GM15510 (cell line): ENCODE results near the gene RNF213.

ENCODE experiments used
- POLR2A ChIP-seq: IDR thresholded peaks from 3 replicates; pipeline ENCODE4 v1.6.1; 2011; ENCODE audit warnings: borderline replicate concordance; ENCODE audit not compliant: insufficient read length; ENCODE audit errors: extremely low read depth

RNF213 gene

DNA sequence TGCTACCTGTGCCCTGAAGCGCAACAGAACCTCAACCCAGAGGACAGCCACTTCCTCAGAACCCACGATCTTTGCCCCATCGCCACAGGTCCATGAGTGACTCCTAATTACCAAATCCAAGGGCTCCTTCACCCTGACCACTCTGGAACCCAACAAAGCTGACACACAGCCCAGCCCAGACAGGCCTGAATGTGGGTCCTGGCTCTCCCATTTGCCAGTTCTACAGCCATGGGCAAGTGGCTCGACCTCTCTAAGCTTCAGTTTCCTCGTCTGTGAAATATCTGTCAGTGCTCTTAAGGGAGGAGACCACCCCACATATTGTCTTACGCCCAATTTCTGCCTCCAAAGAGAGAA, 136.4 kb downstream of the RNF213 start:
- TF ChIP-seq POLR2A: no peak

DNA sequence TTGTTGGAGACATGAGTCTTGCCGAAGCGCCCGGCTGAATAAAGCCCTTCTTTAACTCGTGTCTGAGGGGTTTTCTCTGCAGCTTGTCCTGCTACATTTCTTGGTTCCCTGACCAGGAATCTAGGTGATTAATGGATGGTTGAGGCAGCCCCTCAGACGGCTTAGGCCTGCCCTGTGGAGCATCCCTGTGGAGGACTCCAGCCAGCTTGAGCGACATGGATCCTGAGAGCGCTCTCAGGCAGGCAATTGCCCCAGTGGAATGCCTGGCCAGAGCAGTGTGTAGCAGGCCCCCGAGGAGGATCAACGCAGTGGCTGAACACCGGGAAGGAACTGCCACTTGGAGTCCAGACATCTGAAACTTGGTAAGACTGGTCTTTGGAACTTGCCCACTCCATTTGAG, 137.0 kb downstream of the RNF213 start:
- TF ChIP-seq POLR2A: no peak

DNA sequence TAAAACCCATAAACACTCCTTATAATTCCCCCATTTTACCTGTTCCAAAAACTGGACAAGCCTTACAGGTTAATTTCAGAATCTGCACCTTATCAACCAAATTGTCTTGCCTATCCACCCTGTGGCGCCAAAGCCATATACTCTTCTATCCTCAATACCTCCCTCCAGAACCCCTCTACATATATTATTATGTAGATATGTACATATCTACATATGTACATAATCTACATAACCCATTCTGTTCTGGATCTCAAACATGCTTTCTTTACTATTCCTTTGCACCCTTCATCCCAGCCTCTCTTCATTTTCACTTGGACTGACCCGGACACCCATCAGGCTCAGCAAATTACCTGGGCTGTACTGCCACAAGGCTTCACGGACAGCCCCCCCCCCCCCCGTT, 142.3 kb downstream of the RNF213 start:
- no peak for TF ChIP-seq POLR2A

DNA sequence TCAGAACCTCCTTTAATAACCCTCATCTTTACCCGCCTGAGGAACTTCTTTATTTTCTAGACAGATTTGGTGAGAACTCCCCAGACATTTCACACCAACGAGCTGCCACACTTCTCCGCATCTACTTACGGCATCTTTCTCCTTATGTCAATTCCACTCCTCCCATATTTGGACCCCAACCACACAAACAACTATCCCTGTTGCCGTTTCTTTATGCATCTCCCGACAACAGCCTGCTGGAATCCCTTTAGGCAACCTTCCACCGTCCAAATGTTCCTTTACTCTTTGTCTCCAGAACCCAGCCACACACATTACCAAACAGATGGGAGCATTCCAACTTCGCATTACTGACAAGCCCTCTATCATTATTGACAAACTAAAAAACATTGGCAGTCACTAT, 145.5 kb downstream of the RNF213 start:
- no peak for TF ChIP-seq POLR2A

DNA sequence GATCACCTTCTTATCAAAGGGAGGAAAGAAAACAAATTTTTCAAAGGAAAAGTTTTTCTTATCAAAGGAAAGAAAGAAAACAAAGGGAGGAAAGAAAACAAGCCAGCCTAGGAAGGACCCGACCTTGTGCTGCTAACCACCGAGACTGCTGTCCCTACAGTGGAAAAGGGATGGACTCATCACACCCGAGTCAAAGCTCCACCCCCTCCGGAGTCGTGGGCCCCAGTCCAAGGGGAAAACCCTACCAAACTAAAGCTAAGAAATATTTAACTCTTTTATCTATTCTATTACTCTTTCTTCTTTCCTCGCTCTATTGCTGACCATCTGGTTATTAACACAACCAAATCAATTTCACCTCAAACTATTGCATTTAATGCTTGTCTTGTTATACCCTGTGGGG, 148.2 kb downstream of the RNF213 start:
- TF ChIP-seq POLR2A: no peak

DNA sequence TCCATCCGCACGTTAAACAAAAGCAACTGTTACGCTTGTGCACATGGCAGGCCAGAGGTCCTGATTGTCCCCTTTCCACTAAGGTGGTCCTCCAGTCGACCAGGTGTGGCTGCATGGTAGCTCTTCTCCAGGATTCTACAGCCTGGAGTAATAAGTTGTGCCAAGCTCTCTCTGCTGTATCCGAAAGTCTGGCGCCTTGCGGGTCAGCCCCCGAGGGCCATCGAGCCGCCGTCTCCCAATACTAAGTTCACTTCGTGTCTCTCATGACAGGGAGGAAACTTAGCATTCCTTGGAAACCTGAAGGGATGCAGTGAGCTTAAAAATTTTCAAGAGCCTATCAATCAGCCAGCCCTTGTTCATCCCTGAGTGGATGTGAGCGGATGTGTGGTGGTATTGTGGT, 149.0 kb downstream of the RNF213 start:
- TF ChIP-seq POLR2A: no peak

DNA sequence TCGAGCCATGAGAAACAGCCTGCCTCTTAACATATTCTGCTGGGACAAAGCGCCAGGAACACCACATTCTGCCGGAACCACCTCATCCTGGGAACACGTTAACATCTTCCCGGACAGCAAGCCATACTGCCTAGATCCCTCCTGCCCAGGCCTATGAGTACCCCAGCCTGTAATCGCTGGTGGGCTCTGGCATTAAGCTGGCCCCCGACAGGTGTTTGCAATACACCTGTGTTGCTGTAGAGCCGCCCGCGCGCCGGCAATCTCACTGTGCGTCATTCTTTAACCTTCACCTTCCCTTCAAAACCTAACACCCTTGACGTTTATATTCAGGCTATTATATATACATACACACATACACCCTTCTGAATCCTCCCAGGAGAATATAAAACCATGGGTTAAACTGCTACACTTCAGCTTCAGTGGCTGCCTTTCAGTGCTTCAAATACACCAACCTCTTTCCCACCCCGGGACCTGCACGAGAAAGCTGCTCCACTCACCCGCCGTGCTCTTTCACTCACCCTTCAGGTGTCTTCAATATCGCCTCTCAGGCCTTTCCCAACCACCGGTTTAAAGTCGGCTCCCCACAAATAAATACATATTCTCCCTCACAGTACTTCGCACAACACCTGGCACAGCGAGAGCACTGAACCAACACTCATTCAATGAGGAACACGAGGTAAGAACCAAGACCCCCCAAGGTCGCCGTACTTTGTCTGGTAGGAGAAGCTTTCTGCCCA, 153.3 kb downstream of the RNF213 start:
- TF ChIP-seq POLR2A: no peak

DNA sequence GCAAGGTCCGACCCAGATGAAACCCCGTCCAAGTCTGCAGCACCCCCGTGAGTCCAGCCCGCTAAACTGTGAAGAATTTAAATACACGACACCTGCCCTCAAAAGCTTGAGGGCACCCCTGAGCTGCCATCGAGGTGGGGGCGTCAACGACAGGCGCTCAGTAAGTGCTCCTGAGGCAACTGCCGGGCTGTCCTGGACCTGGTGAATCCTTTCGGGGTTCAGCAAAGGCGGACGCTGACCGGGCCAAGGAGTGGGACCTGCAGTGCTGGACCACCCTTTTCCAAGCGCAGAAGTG, 153.8 kb downstream of the RNF213 start:
- no peak for TF ChIP-seq POLR2A

DNA sequence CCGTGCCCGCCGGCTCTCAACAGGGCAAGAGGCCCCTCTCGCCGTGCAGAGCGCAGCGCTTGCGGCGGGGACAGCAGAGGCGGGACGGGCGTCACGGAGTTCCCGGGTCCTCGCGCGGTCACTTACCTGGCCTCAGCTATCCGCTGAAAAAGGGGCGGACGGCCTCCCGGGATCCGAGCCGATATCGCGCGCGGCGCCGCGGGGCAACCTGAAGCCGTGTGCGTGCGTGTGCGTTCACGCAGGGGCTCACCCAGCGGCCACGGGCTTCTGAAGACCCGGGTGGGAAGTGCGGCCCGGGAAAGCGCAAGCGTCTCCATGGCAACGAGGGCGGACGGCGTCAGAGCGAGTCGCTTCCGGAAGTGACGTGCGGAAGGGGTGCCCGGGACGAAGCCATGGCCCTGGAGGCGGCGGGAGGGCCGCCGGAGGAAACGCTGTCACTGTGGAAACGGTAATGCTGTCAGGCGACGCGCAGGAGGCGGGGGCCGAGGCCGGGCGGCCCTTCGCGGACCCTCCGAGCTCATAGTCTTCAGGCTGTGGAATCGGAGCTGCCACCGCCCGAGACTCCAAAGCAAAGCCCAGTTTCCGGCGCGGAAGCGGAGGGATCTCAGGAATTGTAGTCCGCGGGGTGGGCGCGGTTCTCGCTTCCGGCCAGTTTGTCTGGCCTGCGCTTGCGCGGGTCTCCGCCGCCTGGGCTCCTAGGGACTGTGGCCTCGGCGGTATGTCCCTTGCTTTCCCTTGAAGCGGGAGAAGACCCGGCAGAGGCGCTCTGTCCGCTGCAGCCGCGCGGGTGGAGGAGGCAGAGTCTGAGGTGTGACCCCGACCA, 154.4 kb downstream of the RNF213 start, which contains the start of gene ENDOV:
ENDOV (plus strand) TSS at position 365 of the 823 bp plus-strand sequence; CDS start at position 393, 28 bp downstream.
- TF ChIP-seq POLR2A: peak; percentile 71

DNA sequence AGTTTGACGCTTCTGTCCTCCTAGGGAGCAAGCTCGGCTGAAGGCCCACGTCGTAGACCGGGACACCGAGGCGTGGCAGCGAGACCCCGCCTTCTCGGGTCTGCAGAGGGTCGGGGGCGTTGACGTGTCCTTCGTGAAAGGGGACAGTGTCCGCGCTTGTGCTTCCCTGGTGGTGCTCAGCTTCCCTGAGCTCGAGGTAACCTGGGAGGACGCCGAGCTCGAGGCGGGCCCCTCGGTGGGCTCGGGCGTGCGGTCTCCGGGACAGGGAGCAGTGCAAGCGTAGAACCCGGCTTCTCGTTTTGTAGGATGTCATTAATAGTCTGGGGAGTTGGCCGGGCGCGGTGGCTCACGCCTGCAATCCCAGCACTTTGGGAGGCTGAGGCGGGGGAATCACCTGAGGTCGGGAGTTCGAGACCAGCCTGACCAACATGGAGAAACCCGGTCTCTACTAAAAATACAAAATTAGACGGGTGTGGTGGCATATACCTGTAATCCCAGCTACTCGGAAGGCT, 155.0 kb downstream of the RNF213 start:
- no peak for TF ChIP-seq POLR2A

DNA sequence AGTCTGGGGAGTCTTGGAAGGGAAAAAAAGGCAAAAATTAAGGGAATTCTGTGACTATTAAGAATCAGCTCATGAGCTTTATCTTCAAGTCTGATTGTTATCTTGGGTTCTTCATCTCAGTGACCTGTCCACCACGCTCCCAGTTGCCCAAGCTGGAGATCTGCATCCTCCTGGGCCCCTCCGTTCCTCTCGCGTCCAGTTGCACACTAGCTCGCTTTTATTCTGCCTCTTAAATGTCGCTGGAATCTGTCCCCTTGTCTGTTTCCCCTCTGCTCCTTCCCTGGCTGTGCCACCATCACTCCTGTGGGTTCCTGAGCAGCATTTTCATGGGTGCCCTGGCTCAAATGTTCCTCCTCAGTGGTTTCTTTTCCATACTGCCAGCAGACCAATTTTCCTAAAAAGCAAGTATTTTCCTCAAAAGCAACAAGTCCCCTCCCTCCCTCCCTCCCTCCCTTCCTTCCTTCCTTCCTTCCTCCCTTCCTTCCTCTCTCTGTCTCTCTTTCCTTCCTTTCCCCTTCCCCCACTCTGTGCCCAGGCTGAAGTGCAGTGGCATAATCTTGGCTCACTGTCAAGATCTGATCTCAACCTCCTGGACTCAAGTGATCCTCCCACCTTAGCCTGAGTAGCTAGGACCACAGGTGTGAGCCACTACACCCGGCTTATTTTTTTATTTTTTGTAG, 155.7 kb downstream of the RNF213 start:
- no peak for TF ChIP-seq POLR2A

DNA sequence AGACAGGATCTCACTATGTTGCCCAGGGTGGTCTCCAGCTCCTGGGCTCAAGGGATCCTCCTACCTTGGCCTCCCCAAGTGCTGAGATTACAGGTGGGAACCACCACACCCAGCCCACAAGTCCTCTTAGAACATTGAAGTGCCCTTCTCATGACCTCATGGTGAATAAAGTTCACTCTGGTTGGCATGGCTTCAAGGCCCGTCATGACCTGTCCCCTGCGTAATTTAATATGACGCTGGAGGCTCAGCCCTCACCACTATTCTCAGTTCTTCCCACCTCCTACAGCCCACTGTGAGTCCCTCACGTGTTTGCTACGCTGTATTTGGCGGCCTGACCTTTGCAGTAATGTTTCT, 156.3 kb downstream of the RNF213 start:
- no peak for TF ChIP-seq POLR2A

DNA sequence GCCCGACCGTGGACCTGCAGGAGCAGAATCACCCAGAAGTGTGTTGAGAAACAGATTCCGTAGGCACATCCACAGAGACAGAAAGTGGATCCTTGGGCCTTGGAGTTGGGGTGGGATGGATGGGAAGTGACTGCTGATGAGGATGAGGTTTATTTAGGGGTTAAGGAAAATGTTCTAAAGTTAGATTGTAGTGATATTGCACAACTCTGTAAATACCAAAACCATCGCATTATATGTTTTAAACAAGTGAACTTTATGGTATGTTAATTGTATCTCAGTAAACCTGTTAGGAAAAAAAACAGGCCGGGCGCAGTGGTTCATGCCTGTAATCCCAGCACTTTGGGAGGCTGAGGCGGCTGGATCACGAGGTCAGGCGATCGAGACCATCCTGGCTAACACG, 157.9 kb downstream of the RNF213 start:
- TF ChIP-seq POLR2A: no peak

DNA sequence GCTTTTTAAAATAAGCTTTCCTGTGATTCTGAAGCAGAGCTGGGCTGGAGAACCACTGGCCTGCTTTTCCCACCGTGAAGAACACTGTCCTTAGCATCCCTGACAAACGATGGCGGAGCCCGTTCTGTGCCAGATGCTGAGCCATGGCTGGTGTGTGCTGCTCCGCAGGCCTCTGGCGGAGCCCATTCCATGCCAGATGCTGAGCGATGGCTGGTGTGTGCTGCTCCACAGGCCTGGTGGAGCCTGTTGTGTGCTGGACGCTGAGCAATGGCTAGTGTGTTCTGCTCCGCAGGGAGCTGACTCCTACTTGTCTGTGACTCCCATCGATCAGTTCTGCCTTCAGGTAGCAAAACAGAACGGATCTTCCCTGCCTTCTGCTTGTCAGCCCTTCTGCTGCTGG, 158.6 kb downstream of the RNF213 start:
- no peak for TF ChIP-seq POLR2A

DNA sequence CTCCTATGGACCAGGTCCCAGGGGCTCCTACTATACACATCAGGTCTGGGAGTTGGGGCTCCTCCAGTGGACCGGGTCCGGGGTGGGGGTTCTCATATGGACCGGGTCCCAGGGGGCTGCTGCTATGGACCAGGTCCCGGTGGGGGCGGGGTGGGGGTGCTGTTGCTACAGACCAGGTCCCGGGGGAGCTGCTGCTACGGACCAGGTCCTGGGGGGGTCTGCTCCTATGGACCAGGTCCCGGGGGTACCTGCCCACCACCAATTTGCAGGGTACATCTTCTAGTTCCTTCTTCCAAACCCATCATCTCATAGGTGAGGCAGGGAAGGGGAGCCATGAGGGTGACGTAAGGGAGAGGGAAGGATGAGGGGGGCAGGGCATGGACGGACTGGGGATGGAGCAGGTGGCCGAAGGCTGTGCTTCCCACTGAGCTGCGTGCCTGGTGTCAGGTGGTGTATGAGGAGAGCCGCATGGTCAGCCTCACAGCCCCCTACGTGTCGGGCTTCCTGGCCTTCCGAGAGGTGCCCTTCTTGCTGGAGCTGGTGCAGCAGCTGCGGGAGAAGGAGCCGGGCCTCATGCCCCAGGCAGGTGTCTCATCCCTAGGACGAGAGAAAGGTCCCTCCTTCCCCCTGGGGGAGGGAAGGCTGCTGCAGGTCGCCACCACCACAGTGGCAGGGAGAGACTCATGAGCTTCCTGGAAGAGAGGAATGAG, 160.9 kb downstream of the RNF213 start:
- no peak for TF ChIP-seq POLR2A

DNA sequence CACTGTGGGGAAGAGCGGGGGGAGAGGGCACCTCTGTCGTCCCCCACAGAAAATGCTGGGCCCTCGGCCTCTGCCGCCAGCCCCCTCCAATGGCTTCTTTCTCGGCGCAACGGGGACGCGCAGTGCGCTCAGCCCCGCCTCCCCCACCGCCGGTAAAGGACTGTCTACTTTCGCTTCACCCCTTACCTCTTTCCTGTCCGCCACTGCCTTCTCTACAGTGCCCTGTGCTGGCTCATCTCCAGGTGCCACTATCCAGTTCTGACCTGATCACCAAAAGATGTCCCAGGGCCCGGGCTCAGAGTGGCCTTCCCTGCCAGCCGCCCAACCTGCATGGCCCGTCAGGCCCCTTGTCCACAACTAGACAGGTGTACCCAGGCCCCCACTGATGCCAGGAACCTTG, 161.6 kb downstream of the RNF213 start:
- TF ChIP-seq POLR2A: no peak

DNA sequence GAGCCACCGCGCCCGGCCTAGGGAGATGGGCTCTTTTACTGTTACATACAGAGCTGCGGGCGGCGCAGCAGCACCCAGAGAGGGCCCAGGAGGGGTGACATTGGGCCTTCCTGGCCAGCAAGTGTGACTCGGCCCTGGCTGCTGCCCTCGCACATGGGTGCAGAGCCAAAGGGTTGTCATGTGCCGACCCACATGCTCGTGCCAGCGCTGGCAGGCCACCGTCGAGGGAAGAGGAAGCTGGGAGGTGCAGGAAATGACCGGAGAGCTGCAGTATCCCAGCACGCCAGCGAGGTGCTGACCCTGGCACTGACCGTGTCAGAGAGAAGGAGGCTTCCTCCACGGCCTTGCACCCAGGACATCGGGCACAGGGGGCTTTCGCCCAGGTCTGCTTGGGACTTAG, 162.3 kb downstream of the RNF213 start:
- TF ChIP-seq POLR2A: no peak
